Spleen (tissue), 7 donors: ENCODE results near the gene NSF.

Experiments used
- POLR2A ChIP-seq, 3 donors: fragments of 450-650 bp; IDR thresholded peaks; one replicate each; pipeline ENCODE4 v1.5.1; 2017; ENCODE audit warnings: antibody characterized with exemption in 3 of 3, mild to moderate bottlenecking in 1 of 3
- POLR2AphosphoS5 ChIP-seq, 3 donors: sonication (generic); formaldehyde crosslinking; IDR thresholded peaks; one replicate each; pipeline ENCODE4 v1.5.1; 2017; ENCODE audit warnings: antibody characterized with exemption in 3 of 3
- TF ChIP-seq, protein P1 (sequence below), 11 experiments: fragments of 200-600 bp in 7 of 11; fragments of 450-650 bp in 4 of 11; sonication (generic) in 4 of 11; IDR thresholded peaks in 8 of 11; conservative IDR thresholded peaks in 3 of 11; 1 replicate in 7 of 11; 2 replicates in 4 of 11; pipeline versions ENCODE4 v1.4.0 to v1.8.0; 2016 to 2021; ENCODE audit warnings: antibody characterized with exemption in 11 of 11, inconsistent platforms in 4 of 11, mild to moderate bottlenecking in 1 of 11
- donor health status: DM: no; HTN: no; CAD: no; lungs with moderate emphysema.
- donor health status: DM: no; HTN: no; CAD: no.
- donor health status: DM: no; HTN: no; CAD: no.

DNA sequence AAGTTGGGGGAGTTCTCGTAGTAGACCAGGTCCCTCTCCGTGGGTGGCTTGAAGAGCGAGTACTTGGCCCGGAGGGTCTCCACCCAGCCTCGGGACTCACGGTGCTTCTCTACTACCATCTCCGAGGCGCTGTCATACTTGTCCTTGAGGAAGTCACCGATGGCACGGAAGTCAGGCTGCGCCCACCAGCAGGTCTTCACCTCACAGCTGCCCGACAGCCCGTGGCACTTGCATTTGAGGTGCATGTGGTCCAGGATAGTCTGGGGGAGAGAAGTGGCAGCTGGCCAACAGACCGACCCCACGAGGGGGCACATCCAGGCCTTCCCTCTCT, 178.0 kb downstream of the NSF start:
- TF ChIP-seq, protein P1, sequence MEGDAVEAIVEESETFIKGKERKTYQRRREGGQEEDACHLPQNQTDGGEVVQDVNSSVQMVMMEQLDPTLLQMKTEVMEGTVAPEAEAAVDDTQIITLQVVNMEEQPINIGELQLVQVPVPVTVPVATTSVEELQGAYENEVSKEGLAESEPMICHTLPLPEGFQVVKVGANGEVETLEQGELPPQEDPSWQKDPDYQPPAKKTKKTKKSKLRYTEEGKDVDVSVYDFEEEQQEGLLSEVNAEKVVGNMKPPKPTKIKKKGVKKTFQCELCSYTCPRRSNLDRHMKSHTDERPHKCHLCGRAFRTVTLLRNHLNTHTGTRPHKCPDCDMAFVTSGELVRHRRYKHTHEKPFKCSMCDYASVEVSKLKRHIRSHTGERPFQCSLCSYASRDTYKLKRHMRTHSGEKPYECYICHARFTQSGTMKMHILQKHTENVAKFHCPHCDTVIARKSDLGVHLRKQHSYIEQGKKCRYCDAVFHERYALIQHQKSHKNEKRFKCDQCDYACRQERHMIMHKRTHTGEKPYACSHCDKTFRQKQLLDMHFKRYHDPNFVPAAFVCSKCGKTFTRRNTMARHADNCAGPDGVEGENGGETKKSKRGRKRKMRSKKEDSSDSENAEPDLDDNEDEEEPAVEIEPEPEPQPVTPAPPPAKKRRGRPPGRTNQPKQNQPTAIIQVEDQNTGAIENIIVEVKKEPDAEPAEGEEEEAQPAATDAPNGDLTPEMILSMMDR (IDR thresholded peaks at IDR 0.05 in 8 of 11, conservative IDR thresholded peaks at IDR 0.05 in 3 of 11), result no peak
- no peak for TF ChIP-seq POLR2AphosphoS5 (IDR thresholded peaks at IDR 0.05)
- no peak for TF ChIP-seq POLR2A (IDR thresholded peaks at IDR 0.05)
